ENCODE measurements around the gene SNRNP27. TPM values are rescaled to one million over a fixed set of nuclear protein-coding genes. Genes with fewer than 3 reads are reported as not detected.

SNRNP27 gene
- total and polyA plus RNA-seq, 9 of the 15 experiments (the other 6 are each of a cell fraction or from before 2014, with no cell fraction given): 29.2 to 102 (median 65.7) TPM

GRCh38 chr2:69914164-69914949, 20.6 kb downstream of the SNRNP27 start (continued):
- TF ChIP-seq RNF219 (CRISPR knock-in tag; IDR thresholded peaks at IDR 0.05): no peak
- TF ChIP-seq CREB3 (tag; conservative IDR thresholded peaks at IDR 0.05; ENCODE audit: low read depth): no peak; the same call in 1 of the 2 replicates
- TF ChIP-seq SNRNP70 (optimal IDR thresholded peaks at IDR 0.05; ENCODE audit: low read depth, low read length): no peak
- no peak for TF ChIP-seq ZNF717 (CRISPR knock-in tag; IDR thresholded peaks at IDR 0.05)
- TF ChIP-seq BMI1 (IDR thresholded peaks at IDR 0.05; ENCODE audit: low read length): no peak
- no peak for TF ChIP-seq PCBP2 (IDR thresholded peaks at IDR 0.05; ENCODE audit: low read depth, low read length, poor library complexity, severe bottlenecking)
- no peak for TF ChIP-seq THRAP3 (IDR thresholded peaks at IDR 0.05; ENCODE audit: borderline replicate concordance)
- TF ChIP-seq FOXK1 (CRISPR knock-in tag; IDR thresholded peaks at IDR 0.05; ENCODE audit: borderline replicate concordance): 0 out of 2 replicates have a peak, but pooled peaks have one; percentile 33
- TF ChIP-seq MITF (IDR thresholded peaks at IDR 0.05): 0 out of 2 replicates have a peak, but pooled peaks have one; percentile 24
- TF ChIP-seq SRSF9 (IDR thresholded peaks at IDR 0.05; ENCODE audit: borderline replicate concordance, low read depth, low read length): no peak
- TF ChIP-seq ZNF507 (tag; conservative IDR thresholded peaks at IDR 0.05): no peak
- no peak for TF ChIP-seq HMG20B (CRISPR knock-in tag; IDR thresholded peaks at IDR 0.05)
- TF ChIP-seq HMGXB4 (CRISPR knock-in tag; IDR thresholded peaks at IDR 0.05): no peak; the same call in 1 of the 2 replicates
- peak; percentile 78 for TF ChIP-seq ZBTB9 (CRISPR knock-in tag; IDR thresholded peaks at IDR 0.05)
- TF ChIP-seq NR0B1 (IDR thresholded peaks at IDR 0.05; ENCODE audit: partially characterized antibody): no peak
- TF ChIP-seq ZNF143 (CRISPR knock-in tag; IDR thresholded peaks at IDR 0.05): no peak
